Islet of Langerhans (tissue), 1 donor: ENCODE results near the gene NHSL1.

Experiments
- FAIRE-seq: peaks from one replicate; lab custom pipeline; 2011; peaks lifted over from hg19 to GRCh38; lab: Jason Lieb, UNC

Gene NHSL1

GRCh38 chr6:138522611-138523010 lies 23.3 kb upstream of the NHSL1 start:
- no peak for FAIRE-seq

GRCh38 chr6:138521790-138522189 lies 22.5 kb upstream of the NHSL1 start:
- no peak for FAIRE-seq

- peak; percentile 47 for FAIRE-seq
These were observed 21.2 kb upstream of the NHSL1 start for GRCh38 chr6:138520463-138520862.

- no peak for FAIRE-seq
These were observed 18.8 kb upstream of the NHSL1 start for GRCh38 chr6:138518054-138518453.

- no peak for FAIRE-seq
These were observed 18.3 kb upstream of the NHSL1 start for GRCh38 chr6:138517635-138518034.

GRCh38 chr6:138515657-138516248 lies 16.5 kb upstream of the NHSL1 start:
- no peak for FAIRE-seq

GRCh38 chr6:138514860-138515540 lies 15.7 kb upstream of the NHSL1 start:
- no peak for FAIRE-seq

GRCh38 chr6:138512609-138513008 lies 13.3 kb upstream of the NHSL1 start:
- FAIRE-seq, result no peak

- no peak for FAIRE-seq
These were observed 10.8 kb upstream of the NHSL1 start for GRCh38 chr6:138510093-138510492.

GRCh38 chr6:138509371-138509770 lies 10.1 kb upstream of the NHSL1 start:
- peak; percentile 98 for FAIRE-seq

GRCh38 chr6:138508676-138508988 lies 9.3 kb upstream of the NHSL1 start:
- FAIRE-seq, result no peak

GRCh38 chr6:138507977-138508675 lies 8.8 kb upstream of the NHSL1 start:
- FAIRE-seq, result no peak

GRCh38 chr6:138504764-138505689 lies 5.7 kb upstream of the NHSL1 start:
- no peak for FAIRE-seq

- FAIRE-seq, result peak; percentile 79
These were observed 4.8 kb upstream of the NHSL1 start for GRCh38 chr6:138503881-138504680.

GRCh38 chr6:138502546-138502945 lies 3.3 kb upstream of the NHSL1 start:
- no peak for FAIRE-seq

- FAIRE-seq, result peak; percentile 76
These were observed 1.7 kb upstream of the NHSL1 start for GRCh38 chr6:138500867-138501446.

- peak; percentile 68 for FAIRE-seq
These were observed 861 bp upstream of the NHSL1 start for GRCh38 chr6:138500045-138500665.

GRCh38 chr6:138498629-138499302 lies 528 bp downstream of the NHSL1 start:
- FAIRE-seq, result peak; percentile 38

- FAIRE-seq, result no peak
These were observed 2.0 kb downstream of the NHSL1 start for GRCh38 chr6:138497286-138497685.

- no peak for FAIRE-seq
These were observed 5.0 kb downstream of the NHSL1 start for GRCh38 chr6:138494312-138494711.
